ENCODE measurements around the gene KIF5A.
A peak's percentile ranks its signal among the peaks of the same experiment; 100 is the strongest.
"Not testable (repeated sequence)": the region's sequence is repeated elsewhere in the genome, so short reads cannot be mapped to it uniquely, and the experiment has no call there.

The KIF5A gene

GRCh38 chr12:57585156-57585555 is 35.3 kb downstream of the KIF5A start:
- no peak for DNase-seq

- no peak for DNase-seq
Measured at GRCh38 chr12:57586128-57586527, 36.3 kb downstream of the KIF5A start.

DNA sequence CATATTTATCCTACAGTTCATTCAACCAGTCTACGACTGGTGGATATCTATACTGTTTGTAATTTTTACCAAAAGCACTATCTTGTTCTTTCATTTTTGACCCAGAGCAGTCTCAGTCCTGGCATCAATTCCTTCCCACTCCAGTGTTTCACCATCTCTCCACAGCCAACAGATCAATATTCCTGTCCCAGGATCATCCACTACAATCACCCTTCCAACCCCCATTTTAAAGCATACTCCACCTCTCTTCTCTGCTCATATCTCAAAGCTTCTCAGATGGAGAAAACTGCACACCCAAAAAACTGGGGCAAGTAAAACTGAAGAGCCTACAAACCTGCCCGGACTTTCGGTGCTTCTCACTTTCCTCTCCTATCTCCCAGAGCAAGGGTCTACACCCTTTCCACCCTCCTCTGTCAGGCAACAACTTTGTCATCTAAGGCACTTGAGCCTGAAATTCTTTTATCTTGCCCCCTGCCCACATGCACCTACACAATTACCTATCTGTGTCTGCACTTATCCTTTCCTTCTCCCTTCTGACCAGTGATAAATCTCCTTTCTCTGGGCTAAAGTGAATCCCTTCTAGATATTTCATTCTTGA is 37.1 kb downstream of the KIF5A start:
- no peak for DNase-seq

GRCh38 chr12:57588951-57589610 is 39.2 kb downstream of the KIF5A start:
- DNase-seq: not testable (repeated sequence)

GRCh38 chr12:57590479-57590863 is 40.6 kb downstream of the KIF5A start:
- DNase-seq: no peak

DNA sequence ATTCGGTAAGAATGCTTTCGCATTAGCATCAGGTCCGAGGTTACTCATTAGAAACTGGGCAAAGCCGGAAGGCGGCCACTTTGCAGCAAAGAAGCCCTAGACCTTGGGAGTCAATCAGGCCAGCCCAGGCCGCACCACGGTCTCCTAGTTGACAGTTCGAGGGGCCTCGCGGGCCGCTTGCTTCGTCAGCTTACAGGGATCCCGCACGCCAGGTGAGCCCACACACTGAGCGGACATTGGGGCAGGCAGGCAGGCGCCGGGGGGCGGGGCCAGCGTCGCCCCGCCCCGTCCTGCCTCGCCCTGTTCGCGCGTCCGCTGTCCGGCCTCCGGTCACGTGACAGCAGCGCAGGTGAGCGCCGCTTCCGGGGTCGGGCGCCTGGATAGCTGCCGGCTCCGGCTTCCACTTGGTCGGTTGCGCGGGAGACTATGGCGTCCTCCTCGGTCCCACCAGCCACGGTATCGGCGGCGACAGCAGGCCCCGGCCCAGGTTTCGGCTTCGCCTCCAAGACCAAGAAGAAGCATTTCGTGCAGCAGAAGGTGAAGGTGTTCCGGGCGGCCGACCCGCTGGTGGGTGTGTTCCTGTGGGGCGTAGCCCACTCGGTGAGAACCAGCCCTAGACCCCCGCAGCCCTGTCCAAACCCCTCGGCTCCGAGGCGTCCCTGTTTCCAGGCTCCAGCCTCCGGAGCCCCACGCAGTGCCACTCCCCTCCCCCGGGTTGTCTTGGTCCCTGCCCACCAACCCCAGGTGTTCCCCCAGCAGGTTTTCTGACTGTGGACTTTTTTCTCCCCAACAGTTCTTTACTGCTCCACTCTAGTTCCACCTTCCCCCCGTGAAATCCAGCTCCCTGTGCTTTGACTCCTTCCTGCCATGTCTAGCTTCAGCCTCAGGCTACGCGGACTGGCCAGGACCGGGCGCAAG is 41.3 kb downstream of the KIF5A start, which contains the start of gene PIP4K2C:
Gene PIP4K2C (plus strand): TSS at position 329 of the 918 bp plus-strand sequence. CDS start 98 bp downstream, at position 427.
- DNase-seq: peak; percentile 79

- no peak for DNase-seq
Measured at GRCh38 chr12:57591782-57592325, 42.0 kb downstream of the KIF5A start.

DNA sequence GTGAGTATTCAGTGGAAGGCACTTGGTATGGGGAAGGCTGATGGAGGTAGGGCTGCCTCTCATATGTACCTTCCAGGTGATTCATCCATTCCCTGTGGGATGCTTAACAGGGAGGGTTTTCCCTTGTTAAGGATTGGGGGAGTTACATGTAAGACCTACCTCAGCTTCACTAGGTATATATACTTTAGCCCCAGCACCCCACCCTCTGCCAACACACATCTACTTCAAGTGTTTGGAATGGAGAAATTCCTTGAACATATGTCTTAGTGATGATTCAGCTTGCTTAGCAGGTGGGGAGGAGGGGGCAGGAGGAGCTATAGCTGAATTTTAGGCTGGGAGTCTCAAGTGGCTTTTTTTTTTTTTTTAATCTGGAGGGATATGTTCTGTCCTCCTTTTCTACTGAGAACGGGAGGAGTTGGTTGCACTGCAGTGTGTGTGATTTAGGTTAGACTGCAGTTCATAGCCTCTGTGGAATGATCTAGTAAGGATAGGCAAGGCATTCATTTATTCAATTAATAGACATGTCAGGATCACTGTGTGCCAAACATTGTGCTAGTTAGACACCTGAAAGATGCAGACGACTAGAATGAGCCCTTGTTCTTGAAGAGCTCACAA is 42.8 kb downstream of the KIF5A start:
- no peak for DNase-seq

DNA sequence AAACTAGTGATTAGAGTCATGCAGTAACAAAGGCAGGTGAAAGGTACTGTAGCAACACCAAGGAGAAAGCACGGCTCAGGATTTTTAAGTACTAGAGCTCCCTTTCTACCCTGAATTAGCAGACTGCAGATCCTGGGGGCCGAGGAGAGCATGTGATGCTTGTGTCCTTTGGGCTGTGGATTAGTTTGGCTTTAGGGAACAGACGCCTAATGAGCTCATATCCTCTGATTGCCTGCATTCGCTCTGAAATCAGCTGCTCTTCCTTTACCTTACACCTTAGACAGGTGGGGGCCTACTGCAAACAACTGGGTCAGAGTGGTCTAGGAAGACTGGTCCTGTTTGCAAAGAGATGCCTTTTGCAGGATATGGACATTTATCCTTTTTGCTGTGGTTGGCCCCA is 43.3 kb downstream of the KIF5A start:
- DNase-seq: no peak

- DNase-seq: no peak
Measured at GRCh38 chr12:57600395-57600794, 50.6 kb downstream of the KIF5A start.

- DNase-seq: no peak
Measured at GRCh38 chr12:57602544-57602943, 52.7 kb downstream of the KIF5A start.

DNA sequence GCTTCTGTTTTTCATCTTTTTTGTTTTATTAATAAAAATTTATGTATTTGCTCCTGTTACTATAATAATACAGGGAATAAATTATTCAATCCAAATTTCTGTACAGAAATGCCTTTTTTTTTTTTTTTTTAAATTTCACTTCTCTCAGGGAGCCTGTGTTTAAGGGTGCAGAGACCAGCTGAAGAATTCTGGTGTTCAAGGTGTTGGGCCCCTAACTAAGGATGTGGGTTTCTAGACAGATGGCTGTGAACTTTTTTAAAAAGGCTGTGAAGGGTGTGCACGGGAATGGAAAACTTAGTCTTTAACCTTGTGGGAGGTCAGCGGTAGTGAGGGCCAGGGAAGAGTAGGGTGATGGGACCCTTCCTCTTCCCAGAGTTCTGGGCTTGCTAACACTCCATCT is 53.5 kb downstream of the KIF5A start:
- DNase-seq: no peak

GRCh38 chr12:57603815-57604453 is 54.1 kb downstream of the KIF5A start:
- no peak for DNase-seq

- DNase-seq: no peak
Measured at GRCh38 chr12:57604454-57604991, 54.7 kb downstream of the KIF5A start, which contains the start of gene DTX3. DTX3 (plus strand) TSS chr12:57604824; CDS start chr12:57606518, 1,694 bp downstream.

- no peak for DNase-seq
Measured at GRCh38 chr12:57604992-57605810, 55.4 kb downstream of the KIF5A start.

GRCh38 chr12:57605811-57606311 is 56.0 kb downstream of the KIF5A start:
- DNase-seq: no peak

DNA sequence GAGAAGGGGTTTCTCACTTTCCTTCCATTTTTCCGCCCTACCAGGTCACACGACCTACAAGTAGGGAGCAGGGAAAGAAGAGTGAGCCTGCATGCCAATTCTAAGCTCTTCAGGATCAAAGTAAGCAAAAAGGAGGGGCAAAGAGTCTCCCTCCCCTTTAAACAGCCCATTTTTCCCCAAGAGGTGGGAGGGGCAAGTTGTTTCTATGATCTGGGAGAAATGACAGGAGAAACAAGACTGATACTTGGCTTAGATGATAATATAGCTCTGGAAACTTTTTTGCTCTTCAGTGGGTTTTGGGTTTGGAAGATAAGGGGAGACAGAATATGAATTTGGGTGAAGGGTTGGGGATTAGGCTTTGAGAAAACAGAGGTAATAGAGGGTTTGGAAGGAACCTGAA is 56.6 kb downstream of the KIF5A start:
- no peak for DNase-seq

DNA sequence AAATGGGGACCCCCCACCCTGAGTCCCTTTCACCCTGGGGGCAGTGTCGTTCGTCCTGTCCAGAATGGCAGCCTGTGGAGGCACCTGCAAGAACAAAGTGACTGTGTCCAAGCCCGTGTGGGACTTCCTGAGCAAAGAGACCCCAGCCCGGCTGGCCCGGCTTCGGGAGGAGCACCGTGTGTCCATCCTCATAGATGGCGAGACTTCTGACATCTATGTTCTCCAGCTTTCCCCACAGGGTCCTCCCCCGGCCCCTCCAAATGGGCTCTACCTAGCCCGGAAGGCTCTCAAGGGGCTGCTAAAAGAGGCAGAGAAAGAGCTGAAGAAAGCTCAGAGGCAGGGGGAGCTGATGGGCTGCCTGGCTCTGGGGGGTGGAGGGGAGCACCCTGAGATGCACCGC is 57.0 kb downstream of the KIF5A start:
- DNase-seq: no peak

DNA sequence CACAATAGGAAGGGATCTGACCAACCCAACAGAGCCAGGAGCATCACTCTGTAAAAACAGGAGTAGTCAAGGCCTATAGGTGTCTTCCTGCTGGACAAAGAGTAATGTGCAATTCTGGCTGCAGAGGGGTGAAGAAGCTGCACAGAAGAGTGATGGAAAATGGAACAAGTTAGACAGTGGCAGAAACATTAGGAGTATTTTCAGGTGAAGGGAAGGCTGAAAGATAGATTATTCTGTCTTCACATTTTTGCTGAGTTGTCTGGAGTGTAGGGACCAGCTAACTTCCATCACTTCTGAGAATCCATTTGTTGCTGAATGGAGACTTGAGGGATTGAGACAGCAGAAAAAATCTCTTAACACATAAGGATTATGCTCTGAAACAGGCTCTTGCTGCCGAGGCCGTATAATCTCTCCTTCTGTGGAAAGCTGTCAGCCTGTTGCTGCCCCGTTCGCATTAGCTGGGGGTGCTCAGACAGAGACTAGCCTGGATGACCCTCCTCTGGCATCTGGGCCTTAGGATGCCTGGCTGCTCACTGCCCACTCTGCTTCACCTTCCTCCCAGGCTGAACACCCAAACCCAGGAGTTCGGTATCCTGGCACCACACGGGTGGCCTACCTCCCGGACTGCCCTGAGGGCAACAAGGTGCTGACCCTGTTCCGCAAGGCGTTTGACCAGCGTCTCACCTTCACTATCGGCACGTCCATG is 58.3 kb downstream of the KIF5A start:
- no peak for DNase-seq

GRCh38 chr12:57609101-57609780 is 59.4 kb downstream of the KIF5A start:
- DNase-seq: no peak
